WTC11 (cell line): ENCODE results near the gene MTUS2. TPM values are rescaled to one million over a fixed set of nuclear protein-coding genes. Genes with fewer than 3 reads are reported as not detected.
"Not testable (repeated sequence)": the region's sequence is repeated elsewhere in the genome, so short reads cannot be mapped to it uniquely, and the experiment has no call there.

Source experiments
- ATAC-seq: fragments of 200-7000 bp; cut with Tn5 transposase; 2 replicates; pipeline ENCODE4 v1.10.0; 2021; ENCODE audit warnings: mild to moderate bottlenecking, moderate library complexity
- CTCF ChIA-PET: fragments of 300-600 bp; sonication (Branson Sonifier 250); formaldehyde crosslinking; loops from one replicate; lab custom pipeline; 2021; ENCODE audit warnings: antibody characterized with exemption; lab: Charles Lee
- POLR2A ChIA-PET: fragments of 350-600 bp; sonication (Branson Sonifier 250); formaldehyde crosslinking; loops from one replicate; lab custom pipeline; 2021; ENCODE audit warnings: antibody characterized with exemption; lab: Charles Lee
- DNase-seq: peaks from one replicate; pipeline ENCODE4 v3.0.0; 2021; ENCODE audit warnings: low spot score
- H3K27ac Mint-ChIP-seq: 2 replicates; pipeline ENCODE4 v1.8.0; 2021; ENCODE audit warnings: mixed read lengths
- H3K27me3 Mint-ChIP-seq: 2 replicates; pipeline ENCODE4 v1.8.0; 2021; ENCODE audit warnings: low read depth, mild to moderate bottlenecking, moderate library complexity, mixed read lengths
- H3K36me3 Mint-ChIP-seq: 2 replicates; pipeline ENCODE4 v1.8.0; 2021; ENCODE audit warnings: mixed read lengths
- H3K4me1 Mint-ChIP-seq: 2 replicates; pipeline ENCODE4 v1.8.0; 2022; ENCODE audit warnings: mixed read lengths
- H3K4me3 Mint-ChIP-seq: 2 replicates; pipeline ENCODE4 v1.8.0; 2021; ENCODE audit warnings: mild to moderate bottlenecking, moderate library complexity, mixed read lengths
- H3K9me3 Mint-ChIP-seq: 2 replicates; pipeline ENCODE4 v1.8.0; 2021; ENCODE audit warnings: mixed read lengths
- ATF3 ChIP-seq: sonication (generic); formaldehyde crosslinking; conservative IDR thresholded peaks from 2 replicates; pipeline ENCODE4 v1.8.1; 2022; ENCODE audit warnings: mild to moderate bottlenecking, missing genetic modification reagents
- ETV6 ChIP-seq: sonication (generic); formaldehyde crosslinking; IDR thresholded peaks from 2 replicates; pipeline ENCODE4 v1.8.1; 2022; ENCODE audit warnings: mild to moderate bottlenecking, missing genetic modification reagents
- FOXP1 ChIP-seq: sonication (generic); formaldehyde crosslinking; IDR thresholded peaks from 2 replicates; pipeline ENCODE4 v1.8.0; 2022; ENCODE audit warnings: missing genetic modification reagents, mild to moderate bottlenecking, moderate library complexity, borderline replicate concordance
- IRF1 ChIP-seq: sonication (generic); formaldehyde crosslinking; IDR thresholded peaks from 2 replicates; pipeline ENCODE4 v1.8.0; 2023; ENCODE audit warnings: missing genetic modification reagents
- JUN ChIP-seq: sonication (generic); formaldehyde crosslinking; IDR thresholded peaks from 2 replicates; pipeline ENCODE4 v1.8.0; 2023; ENCODE audit warnings: mild to moderate bottlenecking, missing genetic modification reagents
- MYBL2 ChIP-seq: sonication (generic); formaldehyde crosslinking; IDR thresholded peaks from 2 replicates; pipeline ENCODE4 v1.8.1; 2023; ENCODE audit warnings: mild to moderate bottlenecking, moderate library complexity, missing genetic modification reagents
- NFYB ChIP-seq: sonication (generic); formaldehyde crosslinking; conservative IDR thresholded peaks from 2 replicates; pipeline ENCODE4 v1.8.0; 2022; ENCODE audit warnings: low read depth, missing genetic modification reagents
- NR1H2 ChIP-seq: sonication (generic); formaldehyde crosslinking; IDR thresholded peaks from 2 replicates; pipeline ENCODE4 v1.9.0; 2021; ENCODE audit warnings: mild to moderate bottlenecking, moderate library complexity, missing genetic modification reagents
- RELA ChIP-seq: sonication (generic); formaldehyde crosslinking; IDR thresholded peaks from 2 replicates; pipeline ENCODE4 v1.8.1; 2022; ENCODE audit warnings: missing genetic modification reagents, mild to moderate bottlenecking, borderline replicate concordance
- STAT6 ChIP-seq: sonication (generic); formaldehyde crosslinking; conservative IDR thresholded peaks from 2 replicates; pipeline ENCODE4 v1.8.1; 2023; ENCODE audit warnings: mild to moderate bottlenecking, low read depth, missing genetic modification reagents, moderate library complexity
- TP53 ChIP-seq: sonication (generic); formaldehyde crosslinking; IDR thresholded peaks from 2 replicates; pipeline ENCODE4 v1.8.1; 2023; ENCODE audit warnings: mild to moderate bottlenecking, missing genetic modification reagents
- USF1 ChIP-seq: sonication (generic); formaldehyde crosslinking; IDR thresholded peaks from 2 replicates; pipeline ENCODE4 v1.8.0; 2022; ENCODE audit warnings: mild to moderate bottlenecking, missing genetic modification reagents
- ZNF138 ChIP-seq: sonication (generic); formaldehyde crosslinking; conservative IDR thresholded peaks from 2 replicates; pipeline ENCODE4 v1.8.1; 2022; ENCODE audit warnings: mild to moderate bottlenecking, moderate library complexity, missing genetic modification reagents
- ZNF396 ChIP-seq: fragments of 250-450 bp; sonication (Bioruptor Pico); IDR thresholded peaks from 2 replicates; pipeline ENCODE4 v1.8.0; 2021; ENCODE audit warnings: mild to moderate bottlenecking, moderate library complexity, borderline replicate concordance
- ZNF532 ChIP-seq: fragments of 250-450 bp; sonication (Bioruptor Pico); IDR thresholded peaks from 2 replicates; pipeline ENCODE4 v1.9.0; 2021; ENCODE audit warnings: mild to moderate bottlenecking, borderline replicate concordance
- total RNA-seq: library from RNA; stranded (reverse); gene quantifications from 3 replicates; pipeline ENCODE4 v1.2.3, GENCODE V29; 2021

The MTUS2 gene
- total RNA-seq, 1 experiment from 2014 or later = 0.22 TPM

- ATAC-seq (no peak), DNase-seq (no peak)
- no peak overlapping the region for H3K4me3 Mint-ChIP-seq
- H3K27ac Mint-ChIP-seq = no peak overlapping the region
- no peaks in the 10 kb centered on the region for H3K4me1 Mint-ChIP-seq
- POLR2A ChIA-PET = no interaction called here
- no peaks in the 10 kb centered on the region for H3K36me3 Mint-ChIP-seq
- H3K27me3 Mint-ChIP-seq = peaks cover 3% of the 10 kb centered on the region; the same call in 1 of the 2 replicates
- CTCF ChIA-PET = no interaction called here
- TF ChIP-seq TP53 (CRISPR knock-in tag) = no peak
- no peak for TF ChIP-seq USF1 (CRISPR knock-in tag)
- TF ChIP-seq JUN (CRISPR knock-in tag) = no peak
- no peak for TF ChIP-seq ZNF396 (CRISPR knock-in tag)
- H3K9me3 Mint-ChIP-seq = peaks cover 33% of the 10 kb centered on the region
Measured at GRCh38 chr13:29193083-29193482, 372.9 kb downstream of the MTUS2 start.

- DNase-seq = no peak
- peak; percentile 32; the same call in 1 of the 2 replicates for ATAC-seq
- Mint-ChIP-seq H3K27ac (no peak overlapping the region; the same call in 1 of the 2 replicates), H3K4me1 (no peaks in the 10 kb centered on the region), H3K9me3 (peaks cover 49% of the 10 kb centered on the region), H3K27me3 (peaks cover 3% of the 10 kb centered on the region; the same call in 1 of the 2 replicates), H3K36me3 (peaks cover 2% of the 10 kb centered on the region; the same call in 1 of the 2 replicates), H3K4me3 (no peak overlapping the region)
- no peak for TF ChIP-seq STAT6 (CRISPR knock-in tag)
- no peak for TF ChIP-seq IRF1
- POLR2A ChIA-PET = interaction anchor here (0.6 kb wide), 1 partner anchor 186 kb away, joined by 3 read pairs; no protein-coding TSS in a partner anchor
- CTCF ChIA-PET = interaction anchor here (0.6 to 1.0 kb wide), 2 partner anchors 333 to 375 kb away, joined by 3 to 5 read pairs; partner anchors contain the start of gene MTUS2
Measured at GRCh38 chr13:29195456-29195855, 375.3 kb downstream of the MTUS2 start.

- H3K9me3 Mint-ChIP-seq = peaks cover 52% of the 10 kb centered on the region
- no peak overlapping the region for H3K27ac Mint-ChIP-seq
- no peak overlapping the region for H3K4me3 Mint-ChIP-seq
- ATAC-seq (no peak), DNase-seq (no peak)
- H3K27me3 Mint-ChIP-seq = peaks cover 3% of the 10 kb centered on the region; the same call in 1 of the 2 replicates
- ChIA-PET POLR2A (no interaction called here), CTCF (interaction anchor here (1.0 kb wide), 1 partner anchor 376 kb away, joined by 5 read pairs; the partner anchor contains the start of gene MTUS2)
- TF ChIP-seq ZNF138 (CRISPR knock-in tag) (no peak), ZNF532 (no peak), NR1H2 (CRISPR knock-in tag) (no peak), NFYB (CRISPR knock-in tag) (no peak), TP53 (CRISPR knock-in tag) (no peak), ATF3 (CRISPR knock-in tag) (no peak), FOXP1 (CRISPR knock-in tag) (no peak), MYBL2 (CRISPR knock-in tag) (no peak), ETV6 (CRISPR knock-in tag) (no peak), RELA (CRISPR knock-in tag) (no peak)
- no peaks in the 10 kb centered on the region for H3K4me1 Mint-ChIP-seq
- H3K36me3 Mint-ChIP-seq = peaks cover 2% of the 10 kb centered on the region; the same call in 1 of the 2 replicates
Measured at GRCh38 chr13:29196409-29197074, 376.4 kb downstream of the MTUS2 start.

GRCh38 chr13:29202753-29203152, 382.6 kb downstream of the MTUS2 start:
- H3K36me3 Mint-ChIP-seq, H3K4me3 Mint-ChIP-seq, H3K27ac Mint-ChIP-seq, CTCF ChIA-PET, H3K4me1 Mint-ChIP-seq, ATAC-seq, DNase-seq, H3K27me3 Mint-ChIP-seq, POLR2A ChIA-PET: not testable (repeated sequence)
- peaks cover 36% of the 10 kb centered on the region for H3K9me3 Mint-ChIP-seq
